Right ventricle myocardium superior (tissue), 1 donor: ENCODE measurements around the gene NT5C1A. TPM values are rescaled to one million over a fixed set of nuclear protein-coding genes. Genes with fewer than 3 reads are reported as not detected.
A peak's percentile ranks its signal among the peaks of the same experiment; 100 is the strongest.

Source experiments
- ATAC-seq: fragments of 200-7000 bp; cut with Tn5 transposase; one replicate; pipeline ENCODE4 v1.9.1; 2020; ENCODE audit warnings: mild to moderate bottlenecking; ENCODE audit not compliant: poor library complexity
- DNase-seq: peaks from one replicate; pipeline ENCODE4 v3.0.0-alpha.2; 2020
- intact Hi-C: fragments of 100-400 bp; cut with DNase I; formaldehyde crosslinking; loops from one replicate; pipeline ENCODE4 v1.11.2; 2022
- total RNA-seq: library from RNA; stranded (reverse); fragmentation: NEBNext Ultra II Directional; extraction: Animal tissue kit (Norgen Biotek cat#: 25700); gene quantifications from one replicate; pipeline ENCODE4 v1.2.1, GENCODE V29; 2021
- donor health status: DM: no; HTN: yes; CAD: no; lungs with severe emphysema.

NT5C1A gene
- total RNA-seq, 1 donor from 2014 or later = 30.4 TPM

- no peak for ATAC-seq
- intact Hi-C loops = no loop called here
Measured at GRCh38 chr1:39648496-39648895, 23.4 kb downstream of the NT5C1A start.

GRCh38 chr1:39647247-39647646 is 24.7 kb downstream of the NT5C1A start:
- DNase-seq (no peak), ATAC-seq (no peak)
- intact Hi-C loops = no loop called here

More at GRCh38 chr1:39648496-39648895, 23.4 kb downstream of the NT5C1A start:
- DNase-seq = no peak

- ATAC-seq = peak; percentile 85
Measured at GRCh38 chr1:39646232-39647081, 25.4 kb downstream of the NT5C1A start.

GRCh38 chr1:39645411-39646043 is 26.4 kb downstream of the NT5C1A start:
- no peak for ATAC-seq
- DNase-seq = no peak
- intact Hi-C loops = no loop called here

More at GRCh38 chr1:39646232-39647081, 25.4 kb downstream of the NT5C1A start:
- DNase-seq = peak; percentile 93
- intact Hi-C loops = no loop called here

GRCh38 chr1:39643705-39644104 is 28.2 kb downstream of the NT5C1A start:
- DNase-seq (no peak), ATAC-seq (no peak)
- intact Hi-C loops = no loop called here

- DNase-seq (no peak), ATAC-seq (no peak)
- intact Hi-C loops = no loop called here
Measured at GRCh38 chr1:39642796-39643195, 29.1 kb downstream of the NT5C1A start.

GRCh38 chr1:39640861-39641260 is 31.0 kb downstream of the NT5C1A start:
- no peak for DNase-seq
- intact Hi-C loops = no loop called here

GRCh38 chr1:39639305-39640130 is 32.4 kb downstream of the NT5C1A start, which contains the start of gene HEYL:
Gene HEYL, minus strand, starts transcription at chr1:39639643. Its CDS starts 18 bp downstream, at chr1:39639625.
- ATAC-seq (peak; percentile 92), DNase-seq (peak; percentile 89)
- intact Hi-C loops = no loop called here

More at GRCh38 chr1:39640861-39641260, 31.0 kb downstream of the NT5C1A start:
- no peak for ATAC-seq

- ATAC-seq (no peak), DNase-seq (no peak)
- intact Hi-C loops = no loop called here
Measured at GRCh38 chr1:39638965-39639304, 33.0 kb downstream of the NT5C1A start.

- ATAC-seq (no peak), DNase-seq (no peak)
- intact Hi-C loops = no loop called here
Measured at GRCh38 chr1:39637361-39637760, 34.5 kb downstream of the NT5C1A start.

GRCh38 chr1:39635871-39636210 is 36.1 kb downstream of the NT5C1A start:
- ATAC-seq (no peak), DNase-seq (no peak)
- intact Hi-C loops = no loop called here

- intact Hi-C loops = no loop called here
- ATAC-seq (peak; percentile 48), DNase-seq (peak; percentile 72)
Measured at GRCh38 chr1:39635205-39635870, 36.6 kb downstream of the NT5C1A start.

- DNase-seq (no peak), ATAC-seq (no peak)
- intact Hi-C loops = no loop called here
Measured at GRCh38 chr1:39633422-39633821, 38.5 kb downstream of the NT5C1A start.

- ATAC-seq (peak; percentile 83), DNase-seq (peak; percentile 85)
- intact Hi-C loops = no loop called here
Measured at GRCh38 chr1:39632682-39633417, 39.1 kb downstream of the NT5C1A start.

- no peak for DNase-seq
- intact Hi-C loops = no loop called here
- ATAC-seq = no peak
Measured at GRCh38 chr1:39632323-39632681, 39.6 kb downstream of the NT5C1A start.

GRCh38 chr1:39631361-39632322 is 40.3 kb downstream of the NT5C1A start:
- ATAC-seq = no peak
- intact Hi-C loops = no loop called here
- DNase-seq = no peak

GRCh38 chr1:39628807-39629350 is 43.0 kb downstream of the NT5C1A start:
- DNase-seq (no peak), ATAC-seq (no peak)
- intact Hi-C loops = no loop called here
